Suprapubic skin (tissue), 4 donors: ENCODE data around the gene RNF167. TPM values are rescaled to one million over a fixed set of nuclear protein-coding genes. Genes with fewer than 3 reads are reported as not detected.
A peak's percentile ranks its signal among the peaks of the same experiment; 100 is the strongest.

Experiments used
- DNase-seq, 2 donors: peaks; one replicate each; pipeline ENCODE4 v3.0.0-alpha.2; 2019; ENCODE audit warnings: low spot score in 2 of 2
- H3K27ac ChIP-seq: fragments of 200-600 bp; sonication (generic); one replicate; pipeline ENCODE4 v1.5.1; 2019
- H3K27me3 ChIP-seq: fragments of 200-600 bp; sonication (generic); one replicate; pipeline ENCODE4 v1.5.1; 2019
- H3K36me3 ChIP-seq: fragments of 200-600 bp; sonication (generic); one replicate; pipeline ENCODE4 v1.5.1; 2019
- H3K4me1 ChIP-seq: fragments of 200-600 bp; sonication (generic); one replicate; pipeline ENCODE4 v1.5.1; 2019
- H3K4me3 ChIP-seq: fragments of 200-600 bp; sonication (generic); one replicate; pipeline ENCODE4 v1.5.1; 2019; ENCODE audit warnings: mild to moderate bottlenecking
- H3K9me3 ChIP-seq: fragments of 200-600 bp; sonication (generic); one replicate; pipeline ENCODE4 v1.5.1; 2019
- EP300 ChIP-seq: sonication (generic); formaldehyde crosslinking; IDR thresholded peaks from one replicate; pipeline ENCODE4 v1.6.1; 2017; ENCODE audit warnings: antibody characterized with exemption
- POLR2A ChIP-seq, 2 donors: fragments of 450-650 bp; IDR thresholded peaks; one replicate each; pipeline ENCODE4 v1.6.1; 2017; ENCODE audit warnings: antibody characterized with exemption in 2 of 2, mild to moderate bottlenecking in 2 of 2, moderate library complexity in 2 of 2
- POLR2AphosphoS5 ChIP-seq, 3 donors: sonication (generic); formaldehyde crosslinking; IDR thresholded peaks; one replicate each; pipeline ENCODE4 v1.6.1; 2017; ENCODE audit warnings: antibody characterized with exemption in 3 of 3
- WGBS: methylation state at CpG from one replicate; pipeline ENCODE4 v1.1.5; 2018; 5-methylcytosine and 5-hydroxymethylcytosine counted together
- total RNA-seq, 4 donors: library from RNA; depleted of rRNA; stranded (reverse); fragments of >200 nt; gene quantifications; one replicate each; pipeline ENCODE4 v1.1.0, GENCODE V29; 2016
- TF ChIP-seq, protein P1 (sequence below), 2 donors: fragments of 200-600 bp in 1 of 2; fragments of 450-650 bp in 1 of 2; sonication (generic) in 1 of 2; IDR thresholded peaks; one replicate each; pipeline ENCODE4 v1.5.1; 2016 to 2019; ENCODE audit warnings: antibody characterized with exemption in 2 of 2, mild to moderate bottlenecking in 1 of 2, moderate library complexity in 1 of 2

The RNF167 gene
- total RNA-seq, 4 donors from 2014 or later: 74.1 to 118 (median 99.4) TPM

DNA sequence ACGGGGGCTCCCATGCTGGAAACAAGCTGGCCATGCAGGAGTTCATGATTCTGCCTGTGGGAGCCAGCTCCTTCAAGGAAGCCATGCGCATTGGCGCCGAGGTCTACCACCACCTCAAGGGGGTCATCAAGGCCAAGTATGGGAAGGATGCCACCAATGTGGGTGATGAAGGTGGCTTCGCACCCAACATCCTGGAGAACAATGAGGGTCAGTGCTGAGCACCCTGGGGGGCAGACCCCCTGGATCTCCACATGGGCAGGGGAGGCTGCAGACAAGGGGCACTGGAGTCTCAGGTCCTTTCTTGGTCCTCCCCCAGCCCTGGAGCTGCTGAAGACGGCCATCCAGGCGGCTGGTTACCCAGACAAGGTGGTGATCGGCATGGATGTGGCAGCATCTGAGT, 15.0 kb downstream of the RNF167 start:
- 100% methylated on average over 3 of the region's 8 CpGs for WGBS
- H3K4me3 ChIP-seq: no peak overlapping the region

GRCh38 chr17:4956493-4957061, 16.5 kb downstream of the RNF167 start:
- H3K27me3 ChIP-seq: no peaks in the 10 kb centered on the region
- H3K27ac ChIP-seq: no peak overlapping the region
- peaks cover 20% of the 10 kb centered on the region for H3K36me3 ChIP-seq
- no peaks in the 10 kb centered on the region for H3K9me3 ChIP-seq
- no peak overlapping the region for H3K4me3 ChIP-seq
- peaks cover 6% of the 10 kb centered on the region for H3K4me1 ChIP-seq
- TF ChIP-seq POLR2AphosphoS5 (IDR thresholded peaks at IDR 0.05) (no peak), EP300 (no peak), POLR2A (IDR thresholded peaks at IDR 0.05) (no peak)
- TF ChIP-seq, protein P1, sequence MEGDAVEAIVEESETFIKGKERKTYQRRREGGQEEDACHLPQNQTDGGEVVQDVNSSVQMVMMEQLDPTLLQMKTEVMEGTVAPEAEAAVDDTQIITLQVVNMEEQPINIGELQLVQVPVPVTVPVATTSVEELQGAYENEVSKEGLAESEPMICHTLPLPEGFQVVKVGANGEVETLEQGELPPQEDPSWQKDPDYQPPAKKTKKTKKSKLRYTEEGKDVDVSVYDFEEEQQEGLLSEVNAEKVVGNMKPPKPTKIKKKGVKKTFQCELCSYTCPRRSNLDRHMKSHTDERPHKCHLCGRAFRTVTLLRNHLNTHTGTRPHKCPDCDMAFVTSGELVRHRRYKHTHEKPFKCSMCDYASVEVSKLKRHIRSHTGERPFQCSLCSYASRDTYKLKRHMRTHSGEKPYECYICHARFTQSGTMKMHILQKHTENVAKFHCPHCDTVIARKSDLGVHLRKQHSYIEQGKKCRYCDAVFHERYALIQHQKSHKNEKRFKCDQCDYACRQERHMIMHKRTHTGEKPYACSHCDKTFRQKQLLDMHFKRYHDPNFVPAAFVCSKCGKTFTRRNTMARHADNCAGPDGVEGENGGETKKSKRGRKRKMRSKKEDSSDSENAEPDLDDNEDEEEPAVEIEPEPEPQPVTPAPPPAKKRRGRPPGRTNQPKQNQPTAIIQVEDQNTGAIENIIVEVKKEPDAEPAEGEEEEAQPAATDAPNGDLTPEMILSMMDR (IDR thresholded peaks at IDR 0.05): no peak
- WGBS: 83% methylated on average over 10 of the region's 10 CpGs
- no peak for DNase-seq

More for the DNA sequence above, 15.0 kb downstream of the RNF167 start:
- Histone ChIP-seq H3K4me1 (peaks cover 16% of the 10 kb centered on the region), H3K27ac (no peak overlapping the region), H3K36me3 (peaks cover 13% of the 10 kb centered on the region), H3K27me3 (no peaks in the 10 kb centered on the region), H3K9me3 (no peaks in the 10 kb centered on the region)
- no peak for TF ChIP-seq EP300
- no peak for TF ChIP-seq POLR2AphosphoS5 (IDR thresholded peaks at IDR 0.05)
- no peak for TF ChIP-seq POLR2A (IDR thresholded peaks at IDR 0.05)
- TF ChIP-seq, protein P1 (IDR thresholded peaks at IDR 0.05): no peak
- no peak for DNase-seq

GRCh38 chr17:4958102-4958501, 18.0 kb downstream of the RNF167 start:
- Histone ChIP-seq H3K36me3 (peaks cover 20% of the 10 kb centered on the region), H3K27me3 (no peaks in the 10 kb centered on the region), H3K4me3 (no peak overlapping the region), H3K4me1 (peaks cover 6% of the 10 kb centered on the region), H3K27ac (no peak overlapping the region), H3K9me3 (no peaks in the 10 kb centered on the region)
- 75% methylated on average over 3 of the region's 3 CpGs for WGBS
- TF ChIP-seq POLR2A (IDR thresholded peaks at IDR 0.05) (no peak), POLR2AphosphoS5 (IDR thresholded peaks at IDR 0.05) (no peak), EP300 (no peak)
- TF ChIP-seq, protein P1 (IDR thresholded peaks at IDR 0.05): no peak
- DNase-seq: no peak

- no peaks in the 10 kb centered on the region for H3K27me3 ChIP-seq
- TF ChIP-seq EP300 (no peak), POLR2AphosphoS5 (IDR thresholded peaks at IDR 0.05) (no peak), POLR2A (IDR thresholded peaks at IDR 0.05) (no peak)
- TF ChIP-seq, protein P1 (IDR thresholded peaks at IDR 0.05): no peak
- H3K4me3 ChIP-seq: no peak overlapping the region
- DNase-seq: peak in 1 of 2 donors; percentile 76
- peaks cover 20% of the 10 kb centered on the region for H3K36me3 ChIP-seq
- H3K9me3 ChIP-seq: no peaks in the 10 kb centered on the region
- H3K4me1 ChIP-seq: no peaks in the 10 kb centered on the region
- WGBS: 88% methylated on average over 16 of the region's 18 CpGs
- no peak overlapping the region for H3K27ac ChIP-seq
Observed at GRCh38 chr17:4959261-4959965, 19.3 kb downstream of the RNF167 start.

DNA sequence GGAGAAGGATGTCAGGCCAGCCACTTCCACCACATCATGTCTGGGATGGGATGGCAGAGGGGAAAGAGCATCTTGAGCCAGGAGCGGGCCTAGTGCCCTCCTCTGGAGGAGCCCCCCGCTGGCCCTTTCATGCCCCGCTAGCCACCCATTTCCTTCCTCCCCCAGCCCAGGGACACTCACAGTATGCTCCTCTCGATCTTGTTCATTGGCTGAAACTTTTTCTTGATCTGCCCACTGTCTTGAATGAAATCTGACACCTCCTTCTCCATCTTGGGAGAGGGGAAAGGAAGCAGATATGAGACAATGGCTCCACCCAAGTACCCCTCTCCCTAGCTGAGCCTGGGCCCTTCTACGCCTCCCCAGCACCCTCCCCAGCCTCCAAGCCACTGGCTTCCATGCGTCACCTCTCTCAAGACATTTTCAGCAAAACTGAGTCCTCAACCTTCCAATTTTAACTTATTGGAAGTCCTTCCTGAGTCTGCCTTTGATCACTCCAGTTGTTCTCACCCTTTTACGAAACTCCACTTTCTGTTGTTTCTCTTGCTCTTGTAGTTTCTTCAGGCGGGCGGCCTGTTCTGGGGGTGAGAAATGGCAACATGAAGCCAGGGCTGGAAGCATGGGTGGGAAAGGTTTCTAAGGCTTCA, 20.3 kb downstream of the RNF167 start:
- Histone ChIP-seq H3K36me3 (peaks cover 20% of the 10 kb centered on the region), H3K27me3 (no peaks in the 10 kb centered on the region), H3K27ac (no peak overlapping the region), H3K9me3 (no peaks in the 10 kb centered on the region), H3K4me3 (no peak overlapping the region), H3K4me1 (peaks cover 2% of the 10 kb centered on the region)
- no peak for TF ChIP-seq POLR2A (IDR thresholded peaks at IDR 0.05)
- TF ChIP-seq EP300: no peak
- TF ChIP-seq POLR2AphosphoS5 (IDR thresholded peaks at IDR 0.05): no peak
- TF ChIP-seq, protein P1 (IDR thresholded peaks at IDR 0.05): no peak
- WGBS: 83% methylated on average over 9 of the region's 9 CpGs
- peak in 1 of 2 donors; percentile 41 for DNase-seq
